Measurements from ENCODE around the gene C12orf76.
"Not testable (repeated sequence)": the region's sequence is repeated elsewhere in the genome, so short reads cannot be mapped to it uniquely, and the experiment has no call there.

Gene C12orf76

GRCh38 chr12:110062241-110062640, 13.9 kb upstream of the C12orf76 start:
- DNase-seq: no peak

GRCh38 chr12:110059651-110060000, 11.3 kb upstream of the C12orf76 start:
- no peak for DNase-seq

DNA sequence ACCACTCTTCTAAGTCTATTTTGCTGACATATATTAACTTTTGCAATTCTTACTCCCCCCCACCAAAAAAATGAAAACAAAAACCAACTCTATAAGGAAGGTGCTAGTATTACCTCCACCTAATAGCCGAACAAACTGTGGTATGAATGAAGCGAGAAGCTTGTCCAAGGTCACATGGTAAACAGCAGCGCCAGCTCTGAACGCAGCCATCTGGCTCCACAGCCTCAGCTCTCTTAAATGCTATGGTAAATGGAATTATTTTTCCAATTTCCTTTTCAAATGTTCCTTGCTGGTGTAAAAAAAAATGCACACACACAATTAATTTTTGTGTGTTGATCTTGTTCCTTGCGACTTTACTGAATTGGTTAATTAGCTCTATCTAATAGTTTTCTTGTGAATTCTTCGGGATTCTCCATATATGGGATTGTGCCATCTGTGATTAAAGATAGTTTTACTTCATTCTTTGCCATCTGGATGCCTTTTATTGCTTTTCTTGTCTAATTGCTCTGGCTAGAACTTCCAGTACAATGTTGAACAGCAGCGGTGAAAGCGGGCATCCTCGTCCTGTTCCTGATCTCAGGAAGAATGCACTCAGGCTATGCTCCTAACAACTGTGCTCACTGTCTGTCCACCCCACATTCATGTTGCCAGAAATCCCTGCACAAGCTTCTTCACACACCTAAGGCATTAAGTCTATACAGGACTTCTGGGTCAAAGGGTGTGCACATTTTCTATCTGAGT, 10.7 kb upstream of the C12orf76 start:
- no peak for DNase-seq

- DNase-seq: not testable (repeated sequence)
These were observed 8.3 kb upstream of the C12orf76 start for GRCh38 chr12:110056643-110057042.

- not testable (repeated sequence) for DNase-seq
These were observed 7.3 kb upstream of the C12orf76 start for GRCh38 chr12:110055375-110056352.

- no peak for DNase-seq
These were observed 2.6 kb upstream of the C12orf76 start for GRCh38 chr12:110050927-110051326.

- DNase-seq: not testable (repeated sequence)
These were observed 1.3 kb upstream of the C12orf76 start for GRCh38 chr12:110049666-110050065.

DNA sequence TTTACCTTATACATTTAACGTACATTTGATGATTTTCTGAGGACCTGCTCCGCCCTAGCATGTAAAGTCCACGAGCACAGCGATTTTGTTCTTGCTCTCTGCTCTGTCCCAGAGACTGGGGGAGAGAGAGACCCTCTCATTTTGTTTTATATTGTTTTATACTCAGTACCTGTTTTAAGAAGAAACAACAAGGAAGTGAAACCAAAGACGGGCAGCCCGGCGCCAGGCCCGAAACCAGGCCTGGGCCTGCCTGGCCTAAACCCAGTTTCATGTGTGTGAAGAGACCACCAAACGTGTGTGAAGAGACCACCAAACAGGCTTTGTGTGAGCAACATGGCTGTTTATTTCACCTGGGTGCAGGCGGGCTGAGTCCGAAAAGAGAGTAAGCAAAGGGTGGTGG, 712 bp upstream of the C12orf76 start:
- DNase-seq: not testable (repeated sequence)

- DNase-seq: no peak
These were observed 903 bp downstream of the C12orf76 start for GRCh38 chr12:110047297-110047940.

DNA sequence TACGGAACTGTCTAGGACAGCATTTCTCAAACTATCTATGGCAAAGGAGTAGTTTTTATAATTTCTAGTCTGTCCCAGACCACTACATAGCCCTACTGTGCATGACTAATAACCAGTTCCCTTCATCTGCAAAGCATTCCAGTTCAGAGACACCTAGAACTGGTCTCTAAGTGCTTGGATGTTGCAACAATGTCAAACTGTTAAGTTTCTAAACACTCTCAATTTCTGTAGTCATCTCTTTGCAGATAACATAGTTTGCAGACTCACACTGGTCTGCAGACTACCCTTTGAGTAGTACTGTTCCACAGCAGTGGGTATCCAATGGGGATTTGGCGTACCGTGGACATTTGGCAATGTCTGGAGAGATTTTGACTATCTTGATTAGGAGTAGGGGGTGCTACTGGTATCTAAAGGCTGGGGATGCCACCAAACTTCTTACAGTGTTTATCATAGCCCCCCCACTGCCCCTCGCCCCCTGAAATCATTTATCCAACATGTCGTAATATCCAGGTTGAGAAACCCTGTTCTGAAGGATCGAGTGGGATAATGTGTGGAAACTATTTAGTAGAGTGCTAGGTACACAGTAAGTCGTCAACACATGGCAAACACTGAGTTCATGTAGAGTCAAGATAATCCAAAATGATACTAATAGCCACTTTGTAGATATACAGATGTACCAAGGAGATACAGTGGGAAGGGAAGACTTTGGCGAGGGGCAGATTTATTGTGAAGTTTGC, 1.7 kb downstream of the C12orf76 start:
- no peak for DNase-seq

DNA sequence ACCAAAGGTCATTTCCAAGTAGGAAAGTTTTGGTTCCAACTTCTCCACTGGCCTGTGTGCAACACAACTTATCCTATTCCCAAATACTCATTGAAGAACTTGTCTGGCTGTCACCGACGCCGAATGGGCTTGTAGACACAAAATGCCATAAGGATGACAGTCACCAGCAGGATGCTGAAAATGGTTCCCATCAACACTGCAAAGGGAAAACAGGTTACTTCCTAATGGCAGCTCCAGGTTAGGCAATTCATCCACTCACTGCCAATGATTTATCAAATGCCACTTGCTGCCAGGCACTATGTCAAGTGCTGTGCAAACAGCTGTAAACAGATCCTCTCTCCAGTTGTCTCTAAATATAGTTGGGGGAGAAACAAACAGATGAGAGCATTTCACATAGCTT, 6.1 kb downstream of the C12orf76 start:
- DNase-seq: no peak

DNA sequence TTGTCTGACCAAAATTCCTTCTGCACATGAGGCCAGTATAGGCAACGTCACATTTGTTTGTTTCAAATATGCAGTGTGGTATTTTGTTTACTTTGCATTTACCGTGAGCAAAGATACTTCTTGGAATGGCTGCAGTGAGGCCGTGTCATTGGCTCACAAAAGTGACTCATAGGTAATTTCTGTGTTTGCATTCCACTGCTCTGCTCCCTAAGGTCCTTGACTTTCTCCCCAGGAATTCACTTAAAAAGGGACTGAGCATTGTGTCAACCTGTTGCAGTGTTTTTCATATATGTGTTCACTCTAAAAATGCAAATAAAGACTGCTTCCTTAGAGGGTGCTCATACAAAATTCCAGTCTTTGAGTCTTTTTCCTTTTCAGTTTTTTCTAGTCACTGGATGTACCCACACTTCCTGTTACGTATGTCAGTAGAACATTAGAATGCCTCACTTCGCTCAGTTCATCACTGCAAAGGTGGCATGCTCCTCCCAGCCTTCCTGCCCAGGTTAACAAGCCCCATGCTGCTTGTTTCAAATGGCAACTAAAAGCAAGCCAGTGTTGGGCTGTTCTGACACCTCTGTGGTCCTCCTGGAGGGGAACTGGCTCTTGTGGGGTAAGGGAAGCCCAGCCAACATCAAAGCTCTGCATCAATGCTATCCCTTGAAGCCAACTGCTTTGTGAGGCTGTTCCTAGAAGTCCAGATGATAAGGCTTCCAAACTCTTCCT, 9.1 kb downstream of the C12orf76 start:
- no peak for DNase-seq

DNA sequence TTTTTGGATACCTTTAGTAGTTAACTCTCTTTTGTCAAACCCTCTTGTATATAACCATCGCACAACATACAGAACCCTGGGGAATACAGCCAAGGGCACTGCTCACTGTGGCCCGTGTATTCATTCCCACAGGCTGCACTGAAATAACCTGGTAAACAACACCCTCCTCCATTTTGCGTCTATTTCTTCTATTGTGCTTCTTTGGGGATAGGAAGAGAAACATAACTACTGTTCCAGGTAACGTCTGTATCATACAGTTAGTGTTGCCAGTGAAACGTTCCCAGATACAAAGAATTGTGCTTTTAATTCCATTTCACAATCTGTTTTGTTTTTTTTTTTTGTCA, 9.6 kb downstream of the C12orf76 start:
- no peak for DNase-seq

- DNase-seq: no peak
These were observed 11.0 kb downstream of the C12orf76 start for GRCh38 chr12:110037315-110037714.

DNA sequence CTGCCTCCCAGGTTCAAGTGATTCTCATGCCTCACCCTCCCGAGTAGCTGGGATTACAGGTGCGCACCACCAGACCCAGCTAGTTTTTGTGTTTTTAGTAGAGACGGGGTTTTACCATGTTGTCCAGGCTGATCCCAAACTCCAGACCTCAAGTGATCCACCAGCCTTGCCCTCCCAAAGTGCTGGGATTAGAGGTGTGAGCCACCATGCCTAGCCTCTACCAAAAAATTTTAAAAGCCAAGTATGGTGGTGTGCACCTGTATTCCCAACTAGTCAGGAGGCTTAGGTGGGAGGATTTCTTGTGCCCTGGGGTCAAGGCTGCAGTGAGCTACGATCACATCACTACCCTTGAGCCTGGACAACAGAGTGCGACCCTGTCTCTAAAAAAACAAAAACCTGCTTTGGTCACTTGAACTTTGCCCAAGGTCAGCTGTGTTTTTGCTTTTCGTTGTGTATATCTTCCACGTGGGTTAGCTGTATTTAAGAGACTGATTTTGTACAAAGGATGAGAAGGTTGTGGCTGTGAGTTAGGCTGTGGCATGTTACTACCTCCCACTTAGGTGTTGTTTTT, 12.7 kb downstream of the C12orf76 start:
- no peak for DNase-seq

DNA sequence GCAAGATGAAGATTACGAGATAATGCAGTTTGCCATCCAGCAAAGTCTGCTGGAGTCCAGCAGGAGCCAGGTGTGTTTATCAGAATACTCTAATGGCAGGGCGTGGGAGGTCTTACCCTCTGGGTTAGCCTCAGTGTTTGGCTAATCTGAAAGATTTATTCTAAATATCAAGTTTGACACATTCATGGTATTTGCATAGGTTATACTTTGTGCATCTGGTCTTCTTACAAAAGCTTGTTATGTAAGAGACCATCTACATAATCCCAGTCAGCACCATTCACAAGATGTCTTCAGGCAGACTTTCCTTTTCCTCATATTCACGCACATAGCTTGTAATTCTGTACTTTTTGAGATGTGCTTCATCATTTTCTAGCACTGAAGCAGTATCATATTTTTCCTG, 14.4 kb downstream of the C12orf76 start:
- DNase-seq: no peak

DNA sequence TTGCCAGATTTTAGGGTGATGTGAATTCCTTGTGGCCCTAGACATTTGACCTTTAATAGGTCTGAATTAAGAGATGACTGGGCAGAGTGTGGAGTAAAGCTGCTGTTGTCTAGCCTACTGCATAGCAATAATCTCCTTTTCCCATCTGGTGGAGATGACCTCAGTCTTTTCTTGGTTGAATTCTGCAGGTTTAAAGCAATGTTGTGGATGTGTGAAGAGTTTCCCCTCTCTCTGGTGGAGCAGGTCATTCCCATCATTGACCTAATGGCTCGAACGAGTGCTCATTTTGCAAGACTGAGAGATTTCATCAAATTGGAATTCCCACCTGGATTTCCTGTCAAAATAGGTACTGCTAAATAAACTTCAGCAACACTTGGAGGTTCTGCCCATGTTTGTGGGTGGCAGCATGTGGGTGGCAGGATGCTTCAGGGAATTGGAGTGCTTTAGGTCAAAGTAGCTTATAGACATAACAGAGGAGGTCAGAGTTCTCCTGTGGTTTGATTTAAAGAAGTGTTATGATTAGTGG, 19.0 kb downstream of the C12orf76 start:
- no peak for DNase-seq

- no peak for DNase-seq
These were observed 20.0 kb downstream of the C12orf76 start for GRCh38 chr12:110028323-110028722.

GRCh38 chr12:110024051-110024450, 24.3 kb downstream of the C12orf76 start:
- DNase-seq: no peak

- DNase-seq: no peak
These were observed 25.0 kb downstream of the C12orf76 start for GRCh38 chr12:110023059-110023980.

Measured in NCI-H1092 (cell line).